T-helper 2 cell treated with Interferon-gamma antibody and Interleukin-4, amounts not matched to agents 100 ng/mL and 5 ng/mL, for 36 hours (primary cell): ENCODE data around the gene ACSBG1. TPM values are rescaled to one million over a fixed set of nuclear protein-coding genes. Genes with fewer than 3 reads are reported as not detected.

Source experiments
- intact Hi-C: fragments of 100-400 bp; cut with micrococcal nuclease; formaldehyde crosslinking; loops from one replicate; pipeline ENCODE4 v1.15.1; 2023
- total RNA-seq: library from RNA; stranded (reverse); gene quantifications from 2 replicates; pipeline ENCODE4 v1.2.3, GENCODE V29; 2022

The ACSBG1 gene, protein sequence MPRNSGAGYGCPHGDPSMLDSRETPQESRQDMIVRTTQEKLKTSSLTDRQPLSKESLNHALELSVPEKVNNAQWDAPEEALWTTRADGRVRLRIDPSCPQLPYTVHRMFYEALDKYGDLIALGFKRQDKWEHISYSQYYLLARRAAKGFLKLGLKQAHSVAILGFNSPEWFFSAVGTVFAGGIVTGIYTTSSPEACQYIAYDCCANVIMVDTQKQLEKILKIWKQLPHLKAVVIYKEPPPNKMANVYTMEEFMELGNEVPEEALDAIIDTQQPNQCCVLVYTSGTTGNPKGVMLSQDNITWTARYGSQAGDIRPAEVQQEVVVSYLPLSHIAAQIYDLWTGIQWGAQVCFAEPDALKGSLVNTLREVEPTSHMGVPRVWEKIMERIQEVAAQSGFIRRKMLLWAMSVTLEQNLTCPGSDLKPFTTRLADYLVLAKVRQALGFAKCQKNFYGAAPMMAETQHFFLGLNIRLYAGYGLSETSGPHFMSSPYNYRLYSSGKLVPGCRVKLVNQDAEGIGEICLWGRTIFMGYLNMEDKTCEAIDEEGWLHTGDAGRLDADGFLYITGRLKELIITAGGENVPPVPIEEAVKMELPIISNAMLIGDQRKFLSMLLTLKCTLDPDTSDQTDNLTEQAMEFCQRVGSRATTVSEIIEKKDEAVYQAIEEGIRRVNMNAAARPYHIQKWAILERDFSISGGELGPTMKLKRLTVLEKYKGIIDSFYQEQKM
- total RNA-seq, result not detected in 2 replicates

DNA sequence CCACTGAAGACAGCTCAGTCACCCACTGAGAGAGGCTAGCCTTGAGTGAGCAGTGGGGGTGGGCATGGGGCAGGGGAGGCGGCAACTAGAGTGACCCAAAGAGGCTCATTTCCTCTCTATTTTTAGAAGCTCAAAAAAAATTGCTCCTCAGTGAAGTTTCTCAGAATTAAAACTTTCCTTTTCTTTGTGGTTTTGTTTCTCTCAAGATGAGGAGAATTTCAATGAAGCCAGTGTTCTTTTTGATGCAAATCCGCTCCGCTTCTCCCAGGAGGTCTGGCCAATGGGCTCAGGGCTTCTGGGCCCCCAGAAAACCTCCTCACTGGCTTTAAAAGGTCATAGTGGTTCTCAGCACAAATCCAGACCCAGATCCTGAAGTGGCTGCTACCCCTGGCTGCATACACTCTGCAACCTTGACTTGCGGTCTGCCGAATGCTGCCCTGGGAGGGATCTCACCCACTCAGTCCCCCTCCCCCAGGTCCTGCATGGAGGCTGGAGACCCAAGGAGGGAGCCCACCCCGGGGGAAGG, at the start of gene ACSBG1:
TSS of gene ACSBG1 (minus strand) at position 51 of the 526 bp plus-strand sequence. CDS start 64 bp downstream, outside the sequence.
- intact Hi-C loops, result no loop called here

DNA sequence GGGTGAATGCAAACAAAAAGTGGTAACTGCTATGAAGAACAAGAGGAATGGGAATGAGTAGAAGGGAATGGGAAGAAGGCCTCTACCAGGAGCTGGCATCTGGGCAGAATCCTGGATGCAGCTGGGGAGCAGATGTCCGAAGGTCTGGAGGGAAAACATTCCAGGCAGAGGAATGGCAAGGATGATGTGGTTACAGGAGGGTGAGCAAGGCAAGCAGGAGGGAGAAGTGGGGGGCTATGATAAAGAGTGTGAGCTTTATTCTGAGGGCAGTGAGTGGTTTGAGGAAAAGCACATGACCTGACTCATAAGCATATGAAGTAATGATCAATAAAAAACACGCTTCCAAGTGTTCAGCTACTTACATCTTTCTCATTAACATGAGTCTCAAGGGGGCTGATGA, 48.0 kb upstream of the ACSBG1 start:
- intact Hi-C loops, result no loop called here

DNA sequence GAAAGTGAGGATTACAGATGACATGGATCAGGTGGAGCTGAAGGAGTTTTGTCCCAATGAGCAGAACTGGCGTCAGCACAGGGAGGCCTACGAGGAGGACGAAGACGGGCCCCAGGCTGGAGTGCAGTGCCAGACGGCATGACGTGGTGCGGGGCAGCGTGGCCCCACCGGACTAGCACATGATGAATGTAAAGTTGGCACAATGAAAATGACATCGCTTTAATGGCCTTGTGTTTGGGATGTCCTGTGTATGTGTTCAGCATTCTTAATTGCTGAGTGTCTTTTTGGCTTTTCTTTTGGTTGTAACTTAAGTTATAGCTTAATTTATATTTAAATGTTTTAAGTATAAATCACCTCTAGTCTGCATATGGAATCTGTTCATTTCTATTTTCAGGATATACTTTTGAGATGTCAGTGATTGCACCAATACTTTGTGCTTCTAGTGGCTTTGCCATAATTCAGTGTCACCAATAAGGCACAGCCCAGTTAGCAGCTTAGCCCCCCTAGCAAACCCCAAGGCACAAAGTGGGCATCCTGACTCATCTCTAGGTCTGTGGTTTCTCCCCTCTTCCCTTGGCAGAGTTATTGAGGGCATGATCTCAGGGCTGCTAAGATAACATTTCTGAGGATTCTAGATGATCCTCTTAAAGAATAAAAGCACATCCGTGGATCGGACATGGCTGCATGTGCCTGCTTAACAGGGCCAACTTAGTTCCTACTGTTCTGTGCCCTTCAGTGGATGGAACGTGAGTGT, 46.1 kb upstream of the ACSBG1 start:
- intact Hi-C loops, result no loop called here

DNA sequence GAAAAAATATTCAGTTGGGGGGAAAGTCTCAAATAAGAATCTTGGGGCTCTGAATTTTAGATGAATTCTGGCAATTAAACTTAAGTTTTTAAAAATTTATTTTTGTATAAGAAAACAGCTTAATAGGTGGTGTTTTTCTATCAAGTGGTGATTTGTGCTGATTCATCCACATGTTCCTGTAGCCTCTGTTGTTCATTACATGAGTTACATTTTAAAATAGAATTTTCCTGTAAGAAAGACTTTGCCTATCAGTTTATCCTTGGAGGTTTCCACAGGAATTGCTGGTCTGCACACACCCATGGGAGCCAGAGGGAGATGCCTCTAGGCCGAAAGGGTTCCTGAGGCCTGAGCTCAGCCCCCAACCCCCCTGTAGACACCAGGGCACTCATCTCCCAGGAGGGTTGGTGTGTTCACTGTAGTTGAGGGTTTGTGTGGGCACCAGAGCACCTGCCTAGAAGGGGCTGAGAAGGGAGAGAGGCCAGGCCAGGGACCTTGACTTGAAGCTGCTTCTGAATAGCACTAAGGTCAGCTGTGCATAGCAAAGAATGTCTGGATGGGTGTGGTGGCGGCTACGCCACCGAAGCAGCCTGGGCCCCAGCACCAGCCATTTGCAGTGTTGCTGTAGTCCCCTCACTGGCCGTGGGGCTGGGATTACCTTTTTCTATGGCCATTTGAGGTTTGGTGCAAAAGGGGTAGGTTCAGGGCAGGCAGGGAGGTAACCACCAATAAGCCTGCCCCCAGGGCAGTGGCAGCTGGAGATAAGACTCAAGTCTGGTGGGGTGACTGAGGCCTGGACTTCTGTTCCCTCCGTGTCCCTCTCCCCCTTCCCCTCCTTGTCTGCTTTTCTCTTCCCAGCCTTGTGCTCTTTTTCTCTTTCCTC, 41.9 kb upstream of the ACSBG1 start:
- intact Hi-C loops, result no loop called here

DNA sequence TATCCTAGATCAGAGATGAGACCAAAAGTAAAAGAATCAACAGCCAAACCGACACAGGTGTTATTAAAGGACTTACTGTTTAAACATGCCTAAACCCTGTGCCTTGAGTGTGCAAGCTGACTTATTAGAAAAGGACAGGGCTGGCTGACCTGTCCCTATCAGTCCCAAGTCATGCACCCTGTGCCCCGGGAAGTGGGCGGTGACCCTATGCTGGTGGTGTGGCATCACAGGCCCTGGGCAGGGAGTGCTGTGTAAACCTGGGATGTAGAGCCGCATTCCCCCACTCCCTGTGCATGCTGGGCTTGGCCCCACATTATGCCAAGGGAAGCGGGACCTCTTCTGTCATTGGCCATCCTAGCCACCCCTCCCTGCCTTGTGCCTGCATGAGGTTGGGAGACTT, 40.6 kb upstream of the ACSBG1 start:
- intact Hi-C loops, result no loop called here

DNA sequence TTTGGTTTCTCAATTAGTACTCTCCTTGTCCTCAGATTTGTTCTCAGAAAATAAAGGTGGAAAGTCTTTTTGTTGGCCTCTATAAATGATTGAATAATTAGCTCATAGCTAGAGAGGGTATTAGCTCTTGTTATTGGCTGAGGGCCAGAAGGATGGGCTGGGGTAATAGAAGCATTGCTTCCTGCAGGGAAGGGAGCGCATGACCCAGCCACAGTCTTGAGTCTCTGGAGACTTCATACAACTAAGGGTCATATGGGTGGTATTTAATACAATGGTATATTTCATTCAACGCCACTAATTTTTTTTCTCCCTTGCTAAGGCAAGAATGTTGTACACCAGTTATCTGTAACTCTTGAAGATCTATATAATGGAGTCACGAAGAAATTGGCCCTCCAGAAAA, 38.4 kb upstream of the ACSBG1 start:
- intact Hi-C loops, result no loop called here

DNA sequence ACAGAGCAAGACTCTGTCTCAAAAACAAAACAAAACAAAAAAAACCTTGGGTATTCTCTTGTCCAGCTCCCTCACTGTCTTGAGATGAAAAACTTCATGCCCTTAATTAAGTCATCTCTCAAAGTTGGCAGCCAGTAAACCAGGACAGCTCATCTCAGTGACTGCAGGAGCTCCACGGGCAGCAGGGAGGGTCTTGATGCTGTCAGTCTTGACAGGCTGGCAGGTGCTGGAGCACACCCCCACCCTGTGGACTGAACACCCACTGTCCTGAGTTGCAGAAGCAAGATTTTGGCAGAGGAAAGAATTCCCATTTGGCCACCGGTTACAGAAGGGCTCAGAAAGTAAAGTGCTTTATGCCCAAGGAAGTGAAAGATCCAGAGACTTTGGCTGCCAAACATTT, 38.0 kb upstream of the ACSBG1 start:
- intact Hi-C loops, result no loop called here

DNA sequence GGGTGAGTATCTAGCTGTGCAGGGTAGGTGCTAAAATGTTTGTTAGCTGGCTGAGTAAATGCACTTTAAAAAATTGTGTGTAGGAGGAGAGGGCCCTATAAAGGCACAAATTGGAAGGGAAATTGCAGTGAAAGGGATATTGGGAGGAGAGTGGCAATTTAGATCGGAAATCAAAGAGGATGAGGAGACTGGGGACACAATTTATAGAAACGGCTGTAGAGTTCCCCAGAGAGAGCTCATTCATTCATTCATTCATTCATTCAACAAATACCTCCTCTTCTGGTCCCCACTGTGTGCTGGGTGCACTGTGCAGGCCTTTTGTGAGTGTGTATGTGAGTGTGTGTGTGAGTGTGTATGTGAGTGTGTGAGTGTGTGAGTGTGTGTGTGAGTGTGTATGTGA, 32.4 kb upstream of the ACSBG1 start:
- intact Hi-C loops, result no loop called here

DNA sequence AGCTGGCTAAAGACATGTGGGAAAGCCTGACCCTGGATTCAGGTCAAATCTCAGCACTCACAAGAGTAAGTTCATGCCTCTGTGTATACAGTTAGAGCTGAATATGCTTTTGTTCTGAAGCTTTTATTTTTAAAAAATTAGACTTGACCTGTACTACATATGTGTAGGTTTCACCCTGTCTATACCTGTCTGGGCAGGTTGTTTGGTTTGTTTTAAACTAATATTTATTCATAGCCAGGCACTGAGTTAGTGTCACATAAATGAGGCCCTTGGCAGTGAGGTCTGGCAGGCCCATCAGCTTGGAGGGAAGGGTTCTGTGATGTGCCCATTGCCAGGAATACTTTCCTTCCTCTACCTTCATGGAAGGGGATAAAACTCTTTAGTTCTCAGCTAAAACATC, 31.9 kb upstream of the ACSBG1 start:
- intact Hi-C loops, result no loop called here

DNA sequence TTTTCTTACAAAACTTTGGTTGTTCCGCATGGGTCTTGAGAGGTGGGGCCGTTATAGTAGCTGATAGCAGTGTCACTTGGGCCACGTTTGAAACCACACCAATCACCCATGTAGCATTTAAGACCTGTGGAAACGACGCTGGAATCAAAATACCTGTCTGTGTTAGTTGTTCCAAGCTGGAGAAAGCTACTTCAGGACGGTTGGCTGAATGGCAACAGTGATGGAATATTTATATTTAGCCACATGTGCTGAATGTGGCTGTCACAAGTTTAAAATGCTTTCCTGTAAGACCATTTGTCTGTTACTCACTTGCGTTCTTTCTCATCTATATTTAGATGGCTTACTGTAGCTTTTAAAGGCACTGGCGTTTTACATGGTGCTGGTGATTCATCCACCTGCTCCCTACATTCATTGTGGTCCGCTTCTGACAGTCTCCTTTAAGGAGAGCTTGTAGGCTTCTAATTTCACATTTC, 31.4 kb upstream of the ACSBG1 start:
- intact Hi-C loops, result loop anchor here (2.0 kb wide), 1 partner anchor 33 kb away; the partner anchor contains the start of gene SKIC8

DNA sequence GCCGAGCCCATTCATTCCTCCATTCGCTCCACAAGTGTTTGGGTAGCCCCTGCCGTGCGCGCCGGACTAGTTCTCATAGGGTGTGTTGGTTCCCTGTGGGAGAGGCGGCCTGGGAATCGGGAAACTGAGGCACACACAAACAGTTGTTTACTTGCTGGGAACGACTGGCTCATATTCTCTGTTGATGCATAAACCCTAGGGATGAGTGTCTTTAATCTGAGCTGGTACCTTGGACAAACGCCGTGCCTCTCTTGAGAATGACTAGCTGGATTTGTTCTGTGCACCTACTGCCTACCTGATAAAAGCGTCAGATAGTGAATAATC, 30.7 kb upstream of the ACSBG1 start:
- intact Hi-C loops, result loop anchor here (2.0 kb wide), 1 partner anchor 34 kb away; the partner anchor contains the start of gene SKIC8

DNA sequence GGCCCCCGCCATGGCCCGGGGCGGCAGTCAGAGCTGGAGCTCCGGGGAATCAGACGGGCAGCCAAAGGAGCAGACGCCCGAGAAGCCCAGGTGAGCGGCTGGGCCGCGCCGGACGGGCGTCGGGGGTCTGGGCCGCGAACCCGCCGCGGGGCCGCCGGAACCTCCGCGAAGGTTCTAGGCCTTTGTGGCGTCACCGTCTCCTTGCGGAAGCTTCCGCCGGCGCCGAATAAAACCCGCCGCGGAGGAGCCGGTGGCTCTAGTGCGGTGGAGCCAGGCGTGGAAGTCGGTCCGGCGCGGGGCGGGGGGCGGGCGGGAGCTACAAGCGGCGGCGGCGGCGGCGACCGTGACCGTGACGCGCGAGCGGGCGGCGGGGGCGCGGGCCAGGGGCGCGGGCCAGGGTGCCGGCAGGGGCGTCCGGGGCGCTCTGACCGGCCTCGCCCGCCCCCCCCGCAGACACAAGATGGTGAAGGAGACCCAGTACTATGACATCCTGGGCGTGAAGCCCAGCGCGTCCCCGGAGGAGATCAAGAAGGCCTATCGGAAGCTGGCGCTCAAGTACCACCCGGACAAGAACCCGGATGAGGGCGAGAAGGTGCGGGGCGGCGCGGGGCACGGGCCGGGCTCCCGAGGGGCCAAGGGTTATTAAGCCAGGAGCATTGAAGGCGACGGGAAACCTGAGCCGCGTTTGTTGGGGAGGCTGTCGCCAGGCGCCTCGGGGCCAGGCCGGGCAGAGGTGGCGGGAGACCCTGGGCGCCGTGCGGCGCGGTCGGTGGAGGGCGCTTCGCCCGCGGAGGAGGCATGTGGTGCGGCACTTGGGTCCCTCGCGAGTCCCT, 30.2 kb upstream of the ACSBG1 start, which contains the start of gene DNAJA4:
TSS of gene DNAJA4 (plus strand) at position 259 of the 833 bp plus-strand sequence. CDS start at position 461, 202 bp downstream.
- intact Hi-C loops, result loop anchor here (2.0 kb wide), 1 partner anchor 34 kb away; the partner anchor contains the start of gene SKIC8

DNA sequence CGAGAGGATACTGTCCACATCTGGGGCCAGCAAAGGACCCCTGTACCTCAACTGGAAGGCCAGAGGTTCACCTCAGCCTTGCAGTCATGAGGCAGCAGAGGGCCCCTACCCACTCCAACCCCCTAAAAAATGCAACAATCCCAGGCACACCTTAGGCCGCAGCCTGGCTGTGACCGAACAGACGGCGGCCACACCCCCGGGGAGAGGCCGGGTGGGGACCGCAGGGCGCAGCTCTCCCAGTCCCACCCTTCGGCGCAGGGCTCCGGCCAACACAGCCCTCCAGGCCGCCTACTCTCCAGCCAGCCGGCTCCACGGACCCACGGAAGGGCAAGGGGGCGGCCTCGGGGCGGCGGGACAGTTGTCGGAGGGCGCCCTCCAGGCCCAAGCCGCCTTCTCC, 29.5 kb upstream of the ACSBG1 start:
- intact Hi-C loops, result loop anchor here (2.0 kb wide), 1 partner anchor 35 kb away; the partner anchor contains the start of gene SKIC8

DNA sequence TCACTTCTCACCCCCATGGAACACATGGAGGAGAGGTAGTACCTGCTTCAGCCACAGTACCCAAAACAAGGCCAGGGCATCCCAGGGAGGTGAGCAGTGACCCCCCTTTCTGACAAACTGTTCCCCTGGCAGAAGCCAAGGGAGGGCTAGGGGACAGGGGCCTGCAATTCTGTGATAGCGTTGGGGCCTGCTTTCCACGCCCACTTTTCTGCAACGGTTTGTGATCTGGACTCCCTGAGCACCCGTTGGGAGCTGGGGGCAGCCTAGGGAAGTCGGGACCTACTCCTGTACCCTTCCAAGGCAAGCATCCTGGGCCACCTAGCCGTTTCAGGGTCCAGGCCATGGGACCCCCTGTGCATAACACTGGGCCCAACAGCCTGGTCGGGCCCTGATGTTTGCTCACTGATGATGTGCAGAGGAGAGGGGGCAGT, 29.0 kb upstream of the ACSBG1 start:
- intact Hi-C loops, result no loop called here

DNA sequence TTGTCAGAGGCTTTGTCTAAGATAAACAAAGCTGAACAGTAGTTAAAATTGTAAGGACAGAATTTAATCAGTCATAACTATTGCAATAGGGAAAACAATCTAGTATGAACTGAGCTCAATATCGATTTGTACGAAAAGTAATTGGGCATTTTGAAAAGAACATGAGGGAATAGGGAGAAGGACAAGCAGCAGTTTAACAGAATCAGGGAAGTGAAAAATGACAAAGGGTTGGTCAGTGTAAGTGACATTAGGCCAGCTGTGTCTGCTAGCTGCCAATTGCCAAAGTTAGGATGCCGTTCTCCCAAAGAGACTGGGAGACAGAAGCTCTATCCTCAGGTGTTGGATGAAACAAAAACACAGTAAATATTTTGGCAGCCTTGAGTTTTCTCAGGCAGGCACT, 26.7 kb upstream of the ACSBG1 start:
- intact Hi-C loops, result no loop called here

DNA sequence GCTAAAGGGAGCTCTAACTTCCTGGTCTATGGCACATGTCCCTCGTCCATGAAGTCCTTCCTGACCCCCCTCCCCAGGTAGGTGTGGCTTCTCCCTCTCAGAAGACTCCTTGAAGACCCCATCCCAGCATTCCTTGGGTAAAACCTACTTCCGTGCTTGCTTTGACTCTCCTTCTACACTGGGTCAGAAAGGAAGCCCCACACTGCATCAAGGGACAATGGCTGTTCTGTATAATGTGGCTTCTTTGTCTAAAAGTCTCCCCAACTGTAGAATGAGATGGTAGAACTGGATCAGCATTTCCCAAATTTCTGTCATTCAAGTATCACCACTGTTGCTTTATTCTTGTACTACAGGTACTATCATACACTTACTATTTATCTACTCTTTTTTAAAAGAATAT, 26.1 kb upstream of the ACSBG1 start:
- intact Hi-C loops, result no loop called here

DNA sequence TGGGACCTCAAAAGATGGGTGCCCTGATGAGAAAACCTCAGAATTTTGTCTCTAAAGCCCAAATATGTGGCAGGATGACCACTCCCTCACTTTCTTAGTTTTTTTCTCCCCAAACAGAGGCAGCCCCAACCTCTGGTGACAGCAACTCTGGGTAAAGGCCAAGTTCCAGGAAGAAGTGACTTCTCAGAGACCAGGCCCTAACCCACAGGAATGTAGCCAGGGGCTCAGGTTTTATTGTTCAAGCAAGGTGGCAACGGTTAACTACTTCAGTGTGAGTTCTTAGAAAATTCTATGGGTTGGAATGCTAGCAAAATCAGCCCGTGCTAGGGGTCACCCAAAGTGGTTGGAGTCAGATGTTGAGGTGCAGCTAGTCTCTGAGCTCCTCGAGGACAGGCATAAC, 24.9 kb upstream of the ACSBG1 start:
- intact Hi-C loops, result no loop called here

DNA sequence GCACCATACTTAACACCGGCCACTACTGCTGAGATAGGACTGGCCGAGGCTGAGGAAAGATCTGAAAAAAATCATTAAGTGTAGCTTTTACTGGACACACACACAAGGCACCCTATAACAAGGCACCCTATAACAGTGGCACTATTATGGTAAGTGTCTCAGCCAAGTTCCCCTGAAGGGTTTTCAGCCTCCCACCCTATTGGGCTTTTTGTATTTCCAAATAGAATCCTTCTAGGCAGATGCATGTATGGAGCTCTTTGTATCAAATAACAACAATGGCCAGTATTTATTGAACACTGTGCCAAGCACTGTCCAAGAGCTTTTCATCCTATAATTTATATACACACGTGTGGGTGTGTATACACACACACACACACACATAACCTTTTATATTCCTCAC, 23.3 kb upstream of the ACSBG1 start:
- intact Hi-C loops, result no loop called here

DNA sequence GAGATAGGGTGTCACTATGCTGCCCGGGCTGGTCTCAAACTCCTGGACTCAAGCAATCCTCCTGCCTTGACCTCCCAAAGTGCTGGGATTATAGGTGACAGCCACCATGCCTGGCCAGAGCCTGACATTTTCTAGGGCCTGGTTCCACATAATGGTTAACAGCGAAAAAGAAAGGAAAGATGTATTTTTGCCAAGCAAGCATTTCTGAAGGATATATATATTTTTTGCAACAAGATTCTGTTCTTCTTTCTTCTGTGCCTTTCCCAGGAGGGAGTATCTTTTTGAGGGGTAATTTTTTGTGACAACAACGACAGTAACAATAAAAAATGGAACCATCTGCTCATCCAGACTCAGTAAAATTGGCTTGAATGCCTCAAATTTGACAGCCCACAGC, 21.7 kb upstream of the ACSBG1 start:
- intact Hi-C loops, result no loop called here
